Endothelial cell of umbilical vein (primary cell): ENCODE results near the gene EDAR.

Experiments used
- EZH2 ChIP-seq: IDR thresholded peaks from 2 replicates; pipeline ENCODE4 v1.6.1; 2012; ENCODE audit warnings: borderline replicate concordance, low read depth, mild to moderate bottlenecking, moderate library complexity, low read length, inconsistent platforms; ENCODE audit not compliant: severe bottlenecking
- FOS ChIP-seq: IDR thresholded peaks from 2 replicates; pipeline ENCODE4 v1.6.1; 2011; ENCODE audit warnings: mild to moderate bottlenecking, low read length, moderate library complexity, borderline replicate concordance; ENCODE audit not compliant: insufficient read depth
- POLR2A ChIP-seq: IDR thresholded peaks from 2 replicates; pipeline ENCODE4 v1.6.1; 2012; ENCODE audit warnings: low read depth, mild to moderate bottlenecking, control low read depth, low read length
- TF ChIP-seq, protein P1 (sequence below), 2 donors: IDR thresholded peaks; 1 replicate in 1 of 2; 2 replicates in 1 of 2; pipeline ENCODE4 v1.5.1; 2011; ENCODE audit warnings: low read length in 2 of 2, mild to moderate bottlenecking in 2 of 2, moderate library complexity in 2 of 2, control low read depth in 1 of 2, inconsistent platforms in 1 of 2, low read depth in 1 of 2; ENCODE audit not compliant: insufficient read depth in 1 of 2; ENCODE audit errors: extremely low read depth in 1 of 2

DNA sequence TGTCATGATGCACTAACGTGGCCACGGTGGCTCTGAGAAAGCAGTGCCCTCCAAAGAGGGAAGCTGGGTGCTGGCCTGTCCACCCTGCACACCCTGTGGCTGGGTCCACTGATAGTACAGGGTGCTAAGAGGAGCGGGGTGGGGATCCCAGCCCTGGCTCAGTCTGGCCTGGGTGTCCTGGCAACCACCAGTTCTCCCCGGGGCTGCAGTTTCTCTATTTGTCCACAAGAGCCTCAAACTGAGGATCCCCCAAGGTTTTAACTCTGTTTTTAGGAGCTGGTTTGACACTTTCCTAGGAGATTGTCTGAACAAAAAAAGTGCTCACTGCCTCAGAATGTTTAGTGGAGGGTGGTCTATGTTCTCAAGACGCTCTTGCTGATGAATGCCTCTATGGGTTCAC, 29.0 kb downstream of the EDAR start:
- TF ChIP-seq FOS: no peak
- TF ChIP-seq, protein P1, sequence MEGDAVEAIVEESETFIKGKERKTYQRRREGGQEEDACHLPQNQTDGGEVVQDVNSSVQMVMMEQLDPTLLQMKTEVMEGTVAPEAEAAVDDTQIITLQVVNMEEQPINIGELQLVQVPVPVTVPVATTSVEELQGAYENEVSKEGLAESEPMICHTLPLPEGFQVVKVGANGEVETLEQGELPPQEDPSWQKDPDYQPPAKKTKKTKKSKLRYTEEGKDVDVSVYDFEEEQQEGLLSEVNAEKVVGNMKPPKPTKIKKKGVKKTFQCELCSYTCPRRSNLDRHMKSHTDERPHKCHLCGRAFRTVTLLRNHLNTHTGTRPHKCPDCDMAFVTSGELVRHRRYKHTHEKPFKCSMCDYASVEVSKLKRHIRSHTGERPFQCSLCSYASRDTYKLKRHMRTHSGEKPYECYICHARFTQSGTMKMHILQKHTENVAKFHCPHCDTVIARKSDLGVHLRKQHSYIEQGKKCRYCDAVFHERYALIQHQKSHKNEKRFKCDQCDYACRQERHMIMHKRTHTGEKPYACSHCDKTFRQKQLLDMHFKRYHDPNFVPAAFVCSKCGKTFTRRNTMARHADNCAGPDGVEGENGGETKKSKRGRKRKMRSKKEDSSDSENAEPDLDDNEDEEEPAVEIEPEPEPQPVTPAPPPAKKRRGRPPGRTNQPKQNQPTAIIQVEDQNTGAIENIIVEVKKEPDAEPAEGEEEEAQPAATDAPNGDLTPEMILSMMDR (IDR thresholded peaks at IDR 0.05; ENCODE audit: extremely low read depth in 1 of 2, insufficient read depth in 1 of 2, low read depth in 1 of 2, low read length in 2 of 2): no peak
- no peak for TF ChIP-seq POLR2A
- TF ChIP-seq EZH2: no peak
